Adipose tissue (tissue), 3 donors: ENCODE results near the gene CLNK. TPM values are rescaled to one million over a fixed set of nuclear protein-coding genes. Genes with fewer than 3 reads are reported as not detected.
"Not testable (repeated sequence)": the region's sequence is repeated elsewhere in the genome, so short reads cannot be mapped to it uniquely, and the experiment has no call there.

Experiments
- H3K27ac ChIP-seq: one replicate; pipeline ENCODE4 v1.5.1; 2013; ENCODE audit warnings: low read depth, low read length
- WGBS, 3 donors: extraction: QIAGEN DNeasy Blood & Tissue Kit; methylation state at CpG; one replicate each; pipeline ENCODE4 v1.1.7; 2013; 5-methylcytosine and 5-hydroxymethylcytosine counted together
- polyA plus RNA-seq, 3 donors: library from polyadenylated mRNA; stranded (reverse); fragments of 200-250 nt; gene quantifications; one replicate each; pipeline ENCODE4 v1.2.3, GENCODE V29; 2013
- donor health status: healthy with polysubstance abuse.
- donor health status: Bipolar disorder and iron deficiency.
- donor health status: healthy.

CLNK gene
- polyA plus RNA-seq, 3 donors, result 0.01 to 0.05 TPM; not detected in 1

GRCh38 chr4:10598829-10599228 lies 85.7 kb downstream of the CLNK start:
- no peak overlapping the region for H3K27ac ChIP-seq
- WGBS, 3 donors, result 51 to 66% (median 53%) methylated on average over 6 of the region's 6 CpGs

- WGBS, 3 donors, result 72 to 88% (median 86%) methylated on average over 2 of the region's 2 CpGs
- H3K27ac ChIP-seq, result no peak overlapping the region
Measured at GRCh38 chr4:10596586-10597290, 87.8 kb downstream of the CLNK start.

- H3K27ac ChIP-seq, result no peak overlapping the region
- 76 to 98% (median 91%) methylated on average over 10 of the region's 10 CpGs for WGBS, 3 donors
Measured at GRCh38 chr4:10593130-10593529, 91.4 kb downstream of the CLNK start.

GRCh38 chr4:10590896-10591295 lies 93.7 kb downstream of the CLNK start:
- H3K27ac ChIP-seq, result no peak overlapping the region
- WGBS, 3 donors, result 67 to 86% (median 84%) methylated on average over 6 of the region's 6 CpGs

- H3K27ac ChIP-seq, result no peak overlapping the region
- 23 to 52% (median 48%) methylated on average over 5 of the region's 5 CpGs for WGBS, 3 donors
Measured at GRCh38 chr4:10589799-10590198, 94.8 kb downstream of the CLNK start.

- no peak overlapping the region for H3K27ac ChIP-seq
Measured at GRCh38 chr4:10589321-10589720, 95.2 kb downstream of the CLNK start.

GRCh38 chr4:10587697-10588096 lies 96.9 kb downstream of the CLNK start:
- WGBS, 3 donors, result 38 to 63% (median 53%) methylated on average over 8 of the region's 8 CpGs
- H3K27ac ChIP-seq, result no peak overlapping the region

More at GRCh38 chr4:10589321-10589720, 95.2 kb downstream of the CLNK start:
- WGBS, 3 donors, result 62 to 83% (median 78%) methylated on average over 7 of the region's 7 CpGs

- WGBS, 3 donors, result 82 to 91% (median 83%) methylated on average over 12 of the region's 12 CpGs
Measured at GRCh38 chr4:10587296-10587695, 97.3 kb downstream of the CLNK start.

GRCh38 chr4:10584042-10584441 lies 100.5 kb downstream of the CLNK start:
- 0 to 21% (median 0%) methylated on average over 2 of the region's 2 CpGs for WGBS, 3 donors
- no peak overlapping the region for H3K27ac ChIP-seq

More at GRCh38 chr4:10587296-10587695, 97.3 kb downstream of the CLNK start:
- H3K27ac ChIP-seq, result no peak overlapping the region

- H3K27ac ChIP-seq, result no peak overlapping the region
- WGBS, 3 donors, result 84 to 94% (median 92%) methylated on average over 8 of the region's 8 CpGs
Measured at GRCh38 chr4:10582951-10583350, 101.6 kb downstream of the CLNK start.

- no peak overlapping the region for H3K27ac ChIP-seq
- 35 to 56% (median 49%) methylated on average over 3 of the region's 3 CpGs for WGBS, 3 donors
Measured at GRCh38 chr4:10582059-10582686, 102.4 kb downstream of the CLNK start.

- WGBS, 3 donors, result 66 to 80% (median 72%) methylated on average over 3 of the region's 3 CpGs
- no peak overlapping the region for H3K27ac ChIP-seq
Measured at GRCh38 chr4:10581022-10581421, 103.5 kb downstream of the CLNK start.

GRCh38 chr4:10579648-10580047 lies 104.9 kb downstream of the CLNK start:
- no peak overlapping the region for H3K27ac ChIP-seq
- 80 to 96% (median 92%) methylated on average over 1 of the region's 1 CpG for WGBS, 3 donors

- H3K27ac ChIP-seq, result no peak overlapping the region
- WGBS, 3 donors, result 37 to 44% (median 42%) methylated on average over 11 of the region's 11 CpGs
Measured at GRCh38 chr4:10577508-10578426, 106.8 kb downstream of the CLNK start.

GRCh38 chr4:10577018-10577417 lies 107.5 kb downstream of the CLNK start:
- WGBS, 3 donors, result 0 to 33% (median 0%) methylated on average over 1 of the region's 1 CpG
- no peak overlapping the region for H3K27ac ChIP-seq

GRCh38 chr4:10576236-10576635 lies 108.3 kb downstream of the CLNK start:
- 56 to 67% (median 66%) methylated on average over 4 of the region's 4 CpGs for WGBS, 3 donors
- H3K27ac ChIP-seq, result no peak overlapping the region

GRCh38 chr4:10575414-10575813 lies 109.2 kb downstream of the CLNK start:
- H3K27ac ChIP-seq, result no peak overlapping the region
- WGBS, 3 donors, result 69 to 93% (median 87%) methylated on average over 7 of the region's 7 CpGs

- not testable (repeated sequence) for H3K27ac ChIP-seq
- WGBS, 3 donors, result 68 to 92% (median 86%) methylated on average over 8 of the region's 8 CpGs
Measured at GRCh38 chr4:10574553-10574952, 110.0 kb downstream of the CLNK start.

GRCh38 chr4:10571909-10572308 lies 112.7 kb downstream of the CLNK start:
- 37 to 59% (median 55%) methylated on average over 2 of the region's 2 CpGs for WGBS, 3 donors
- no peak overlapping the region for H3K27ac ChIP-seq
